CD14-positive monocyte (primary cell): ENCODE measurements around the gene ALPG. TPM values are rescaled to one million over a fixed set of nuclear protein-coding genes. Genes with fewer than 3 reads are reported as not detected.

ENCODE experiments used
- DNase-seq, 3 donors: peaks; one replicate each; pipeline ENCODE4 v3.0.0-alpha.2; 2011 to 2022
- H2AFZ ChIP-seq: 2 replicates; pipeline ENCODE4 v1.6.0; 2012; ENCODE audit warnings: mild to moderate bottlenecking, low read depth, low read length, inconsistent platforms; ENCODE audit not compliant: insufficient read depth, poor library complexity, severe bottlenecking
- H3K27ac ChIP-seq, 2 donors: 1 replicate in 1 of 2; 2 replicates in 1 of 2; pipeline ENCODE4 v1.5.1; 2012 to 2013; ENCODE audit warnings: low read length in 2 of 2, control low read depth in 1 of 2, inconsistent platforms in 1 of 2, low read depth in 1 of 2, mild to moderate bottlenecking in 1 of 2
- H3K27me3 ChIP-seq, 2 donors: one replicate each; pipeline versions ENCODE4 v1.6.0 to v1.6.1; 2011 to 2013; ENCODE audit warnings: low read length in 2 of 2; ENCODE audit not compliant: control insufficient read depth in 2 of 2, insufficient read depth in 2 of 2
- H3K36me3 ChIP-seq, 2 donors: replicated peaks in 1 of 2; 1 replicate in 1 of 2; 2 replicates in 1 of 2; pipeline versions ENCODE4 v1.5.1 to v1.6.1; 2012 to 2013; ENCODE audit warnings: low read length in 2 of 2, control low read depth in 1 of 2, inconsistent platforms in 1 of 2, mild to moderate bottlenecking in 1 of 2; ENCODE audit not compliant: insufficient read depth in 2 of 2, control insufficient read depth in 1 of 2
- H3K4me1 ChIP-seq, 2 donors: 1 replicate in 1 of 2; 2 replicates in 1 of 2; pipeline versions ENCODE4 v1.5.1 to v1.6.1; 2012 to 2013; ENCODE audit warnings: low read length in 2 of 2, control low read depth in 1 of 2, inconsistent platforms in 1 of 2, mild to moderate bottlenecking in 1 of 2, moderate library complexity in 1 of 2; ENCODE audit not compliant: insufficient read depth in 2 of 2, control insufficient read depth in 1 of 2
- H3K4me2 ChIP-seq: replicated peaks from 2 replicates; pipeline ENCODE3; 2012; ENCODE audit warnings: low read length, moderate library complexity, mild to moderate bottlenecking; ENCODE audit not compliant: poor library complexity, severe bottlenecking; ENCODE audit errors: extremely low read depth
- H3K4me3 ChIP-seq, 3 experiments: fragments of 200-600 bp in 1 of 3; sonication (generic) in 1 of 3; replicated peaks in 1 of 3; 1 replicate in 2 of 3; 2 replicates in 1 of 3; pipeline ENCODE4 v1.5.1; 2011 to 2013; ENCODE audit warnings: low read length in 3 of 3, mild to moderate bottlenecking in 3 of 3, control low read depth in 2 of 3, low read depth in 2 of 3, inconsistent platforms in 1 of 3, moderate library complexity in 1 of 3
- H3K79me2 ChIP-seq: 2 replicates; pipeline ENCODE4 v1.6.0; 2012; ENCODE audit warnings: mild to moderate bottlenecking, control low read depth, inconsistent platforms, low read length, moderate library complexity; ENCODE audit not compliant: insufficient read depth
- H3K9ac ChIP-seq: 2 replicates; pipeline ENCODE4 v1.6.0; 2017; ENCODE audit warnings: low read length, mild to moderate bottlenecking; ENCODE audit not compliant: insufficient read depth, poor library complexity, severe bottlenecking
- H3K9me3 ChIP-seq, 2 donors: replicated peaks in 1 of 2; 1 replicate in 1 of 2; 2 replicates in 1 of 2; pipeline versions ENCODE4 v1.5.1 to v1.6.1; 2012 to 2013; ENCODE audit warnings: low read length in 2 of 2, control low read depth in 1 of 2; ENCODE audit not compliant: control insufficient read depth in 1 of 2, insufficient read depth in 1 of 2
- H4K20me1 ChIP-seq: 2 replicates; pipeline ENCODE4 v1.6.0; 2012; ENCODE audit warnings: mild to moderate bottlenecking, low read length, control low read depth, moderate library complexity; ENCODE audit not compliant: insufficient read depth
- H3K27ac Mint-ChIP-seq, 7 donors: one replicate each; pipeline ENCODE4 v1.8.0; 2020; ENCODE audit warnings: mild to moderate bottlenecking in 7 of 7, mixed read lengths in 7 of 7, moderate library complexity in 6 of 7, inconsistent platforms in 2 of 7
- H3K27me3 Mint-ChIP-seq, 3 donors: one replicate each; pipeline ENCODE4 v1.8.0; 2021 to 2022; ENCODE audit warnings: low read depth in 3 of 3, mild to moderate bottlenecking in 3 of 3, mixed read lengths in 3 of 3, moderate library complexity in 3 of 3, inconsistent platforms in 1 of 3
- H3K36me3 Mint-ChIP-seq, 2 donors: one replicate each; pipeline ENCODE4 v1.8.0; 2020; ENCODE audit warnings: mixed read lengths in 2 of 2, inconsistent platforms in 1 of 2, mild to moderate bottlenecking in 1 of 2
- H3K4me1 Mint-ChIP-seq: one replicate; pipeline ENCODE4 v1.8.0; 2020; ENCODE audit warnings: mild to moderate bottlenecking, mixed read lengths
- H3K4me3 Mint-ChIP-seq, 2 donors: one replicate each; pipeline ENCODE4 v1.8.0; 2020; ENCODE audit warnings: mild to moderate bottlenecking in 2 of 2, mixed read lengths in 2 of 2, moderate library complexity in 1 of 2
- H3K9me3 Mint-ChIP-seq, 7 donors: one replicate each; pipeline ENCODE4 v1.8.0; 2020 to 2022; ENCODE audit warnings: mixed read lengths in 7 of 7, mild to moderate bottlenecking in 6 of 7, moderate library complexity in 6 of 7, inconsistent platforms in 2 of 7
- CTCF ChIP-seq: fragments of 200-600 bp; IDR thresholded peaks from one replicate; pipeline ENCODE4 v1.8.0; 2022; ENCODE audit warnings: antibody characterized with exemption, mild to moderate bottlenecking
- WGBS: methylation state at CpG from one replicate; pipeline ENCODE4 v1.1.5; 2013; ENCODE audit warnings: missing lambda C conversion rate; ENCODE audit not compliant: insufficient coverage; 5-methylcytosine and 5-hydroxymethylcytosine counted together
- intact Hi-C, 2 donors: fragments of 100-400 bp; cut with micrococcal nuclease; formaldehyde crosslinking; loops; one replicate each; pipeline versions ENCODE4 v1.15.0 to v1.15.1; 2023
- polyA plus RNA-seq, 3 donors: library from polyadenylated mRNA; depleted of rRNA in 1 of 3; unstranded in 2 of 3; stranded (reverse) in 1 of 3; fragments of 300-500 nt in 2 of 3; fragments of >200 nt in 1 of 3; fragmentation: Illumina TruSeq in 2 of 3; gene quantifications; 1 replicate in 2 of 3; 2 replicates in 1 of 3; pipeline ENCODE4 v1.2.3, GENCODE V29; 2012 to 2021

Gene ALPG
- polyA plus RNA-seq, 3 donors: not detected

- WGBS: 93% methylated on average over 12 of the region's 17 CpGs
- Histone ChIP-seq H3K9ac (no peak overlapping the region), H3K4me3 (no peak overlapping the region), H3K79me2 (no peaks in the 10 kb centered on the region), H3K4me1 (peaks cover 0 to 4% of the 10 kb centered on the region in 2 donors), H4K20me1 (no peaks in the 10 kb centered on the region), H3K27me3 (peaks cover 21 to 56% of the 10 kb centered on the region in 2 donors), H3K9me3 (peaks cover 9 to 10% of the 10 kb centered on the region in 2 donors), H3K36me3 (no peaks in the 10 kb centered on the region), H3K4me2 (no peak overlapping the region), H2AFZ (no peak overlapping the region), H3K27ac (no peak overlapping the region)
- no peak overlapping the region for H3K27ac Mint-ChIP-seq
- H3K4me1 Mint-ChIP-seq: peaks cover 7% of the 10 kb centered on the region
- no peak overlapping the region for H3K4me3 Mint-ChIP-seq
- peaks cover 44 to 72% (median 66%) of the 10 kb centered on the region in 3 donors for H3K27me3 Mint-ChIP-seq
- intact Hi-C loops: no loop called here
- no peak for DNase-seq
- peaks cover 2 to 9% (median 5%) of the 10 kb centered on the region in 7 donors for H3K9me3 Mint-ChIP-seq
- TF ChIP-seq CTCF: no peak
- H3K36me3 Mint-ChIP-seq: peaks cover 0 to 2% of the 10 kb centered on the region in 2 donors
Measured at GRCh38 chr2:232416521-232417470, 10.2 kb downstream of the ALPG start.

GRCh38 chr2:232417489-232417888, 10.8 kb downstream of the ALPG start:
- peaks cover 23 to 59% of the 10 kb centered on the region in 2 donors for H3K27me3 ChIP-seq
- peaks cover 45 to 76% (median 72%) of the 10 kb centered on the region in 3 donors for H3K27me3 Mint-ChIP-seq

More at GRCh38 chr2:232417489-232417888, 10.8 kb downstream of the ALPG start:
- Histone ChIP-seq H3K9me3 (peaks cover 15 to 17% of the 10 kb centered on the region in 2 donors), H3K4me1 (peaks cover 0 to 4% of the 10 kb centered on the region in 2 donors), H3K9ac (no peak overlapping the region), H3K79me2 (no peaks in the 10 kb centered on the region), H3K4me3 (no peak overlapping the region), H3K4me2 (no peak overlapping the region), H3K27ac (no peak overlapping the region), H2AFZ (no peak overlapping the region), H3K36me3 (no peaks in the 10 kb centered on the region), H4K20me1 (no peaks in the 10 kb centered on the region)
- Mint-ChIP-seq H3K9me3 (peaks cover 7 to 16% (median 12%) of the 10 kb centered on the region in 7 donors), H3K36me3 (peaks cover 0 to 6% of the 10 kb centered on the region in 2 donors), H3K4me3 (no peak overlapping the region), H3K4me1 (peaks cover 7% of the 10 kb centered on the region), H3K27ac (no peak overlapping the region)
- TF ChIP-seq CTCF: no peak
- DNase-seq: no peak
- 94% methylated on average over 2 of the region's 5 CpGs for WGBS
- intact Hi-C loops: no loop called here
